Osteoblast (primary cell): Measurements from ENCODE around the gene PSG4. TPM values are rescaled to one million over a fixed set of nuclear protein-coding genes. Genes with fewer than 3 reads are reported as not detected.
"Not testable (repeated sequence)": the region's sequence is repeated elsewhere in the genome, so short reads cannot be mapped to it uniquely, and the experiment has no call there.

Experiments used
- DNase-seq: peaks from one replicate; pipeline ENCODE4 v3.0.0; 2011; ENCODE audit warnings: low spot score, mixed read lengths; ENCODE audit not compliant: insufficient read length; ENCODE audit errors: missing footprints
- H2AFZ ChIP-seq: 2 replicates; pipeline ENCODE4 v1.6.0; 2011; ENCODE audit warnings: mild to moderate bottlenecking, low read length
- H3K27ac ChIP-seq: 2 replicates; pipeline ENCODE4 v1.5.1; 2011; ENCODE audit warnings: mild to moderate bottlenecking, low read depth, low read length, moderate library complexity
- H3K27me3 ChIP-seq: 2 replicates; pipeline ENCODE4 v1.6.0; 2012; ENCODE audit warnings: mild to moderate bottlenecking, control low read depth, inconsistent platforms, low read length, moderate library complexity; ENCODE audit not compliant: insufficient read depth
- H3K36me3 ChIP-seq: 2 replicates; pipeline ENCODE4 v1.5.1; 2011; ENCODE audit warnings: mild to moderate bottlenecking, low read length, control low read depth, moderate library complexity; ENCODE audit not compliant: insufficient read depth
- H3K4me1 ChIP-seq: 2 replicates; pipeline ENCODE4 v1.5.1; 2011; ENCODE audit warnings: mild to moderate bottlenecking, low read length, control low read depth, moderate library complexity; ENCODE audit not compliant: insufficient read depth
- H3K4me2 ChIP-seq: 2 replicates; pipeline ENCODE4 v1.6.0; 2011; ENCODE audit warnings: mild to moderate bottlenecking, low read length; ENCODE audit not compliant: insufficient read depth
- H3K4me3 ChIP-seq: fragments of 200-600 bp; sonication (generic); 3 replicates; pipeline ENCODE4 v1.5.1; 2012; ENCODE audit warnings: mild to moderate bottlenecking, low read length, inconsistent platforms; ENCODE audit not compliant: insufficient read depth
- H3K79me2 ChIP-seq: 2 replicates; pipeline ENCODE4 v1.6.0; 2012; ENCODE audit warnings: mild to moderate bottlenecking, low read length, control low read depth, inconsistent platforms; ENCODE audit not compliant: insufficient read depth
- H3K9me3 ChIP-seq: 2 replicates; pipeline ENCODE4 v1.5.1; 2011; ENCODE audit warnings: low read depth, low read length, control low read depth
- H4K20me1 ChIP-seq: 2 replicates; pipeline ENCODE4 v1.6.0; 2012; ENCODE audit warnings: mild to moderate bottlenecking, low read length, control low read depth; ENCODE audit not compliant: insufficient read depth
- CTCF ChIP-seq: IDR thresholded peaks from 2 replicates; pipeline ENCODE4 v1.5.1; 2011; ENCODE audit warnings: mild to moderate bottlenecking, low read depth, low read length, moderate library complexity; ENCODE audit errors: extremely low read depth
- total RNA-seq: library from RNA; depleted of rRNA; stranded (reverse); fragments of >200 nt; gene quantifications from 2 replicates; pipeline ENCODE4 v1.2.3, GENCODE V29; 2012

Gene PSG4
- total RNA-seq, 1 donor: 1.1 TPM

DNA sequence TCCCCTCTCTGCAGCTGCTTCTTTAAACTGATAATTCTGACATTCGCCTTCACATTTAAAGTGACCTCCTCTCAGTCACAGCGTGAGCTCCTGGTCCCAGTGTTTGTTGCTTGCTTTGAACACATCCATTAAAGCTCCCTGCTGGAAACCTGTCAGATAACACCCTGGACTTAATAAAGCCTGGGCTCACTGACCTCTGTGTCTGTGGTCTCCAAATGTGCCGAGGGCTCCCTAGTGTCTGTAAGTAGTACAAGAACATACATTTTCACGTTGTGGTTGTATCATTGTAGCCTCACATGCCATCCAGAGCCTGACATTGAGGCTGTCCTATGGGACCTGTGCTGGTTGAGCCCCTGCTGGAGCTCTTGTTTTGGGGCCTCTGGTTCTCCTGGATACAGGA is 2.6 kb upstream of the PSG4 start:
- no peaks in the 10 kb centered on the region for H3K79me2 ChIP-seq
- peaks cover 2% of the 10 kb centered on the region for H3K4me1 ChIP-seq
- no peak overlapping the region for H2AFZ ChIP-seq
- TF ChIP-seq CTCF: no peak
- no peak for DNase-seq
- no peaks in the 10 kb centered on the region for H3K36me3 ChIP-seq
- H4K20me1 ChIP-seq: no peaks in the 10 kb centered on the region
- no peak overlapping the region for H3K27ac ChIP-seq
- no peaks in the 10 kb centered on the region for H3K27me3 ChIP-seq
- no peak overlapping the region for H3K4me2 ChIP-seq
- H3K9me3 ChIP-seq: no peaks in the 10 kb centered on the region
- no peak overlapping the region for H3K4me3 ChIP-seq

DNA sequence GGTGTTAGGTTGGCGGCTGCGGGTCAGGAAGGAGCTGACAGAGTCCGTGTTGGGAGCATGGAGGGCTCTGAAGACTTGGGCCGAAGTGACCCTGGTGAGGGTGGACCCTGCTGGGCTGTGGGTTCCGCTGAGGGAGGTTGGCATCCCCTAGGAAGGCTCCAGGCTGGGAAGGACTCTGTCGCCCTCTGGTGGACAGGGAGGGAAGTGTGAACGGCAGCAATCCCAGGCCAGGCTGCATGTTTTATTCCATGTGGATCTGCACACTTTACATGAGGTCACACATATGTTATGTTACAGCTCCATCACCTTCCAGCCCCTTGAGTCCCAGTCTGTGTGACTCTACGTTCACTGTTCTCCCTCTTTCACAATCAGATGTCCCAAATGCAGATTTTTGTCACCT is 1.7 kb upstream of the PSG4 start:
- not testable (repeated sequence) for DNase-seq, H3K9me3 ChIP-seq, H4K20me1 ChIP-seq, H3K4me2 ChIP-seq, H3K27ac ChIP-seq, H3K79me2 ChIP-seq, H3K27me3 ChIP-seq, H3K4me3 ChIP-seq, H3K4me1 ChIP-seq, H3K36me3 ChIP-seq, H2AFZ ChIP-seq
- TF ChIP-seq CTCF: peak; percentile 53

- not testable (repeated sequence) for H4K20me1 ChIP-seq, H2AFZ ChIP-seq, H3K27ac ChIP-seq, H3K79me2 ChIP-seq, DNase-seq, H3K4me3 ChIP-seq, H3K36me3 ChIP-seq, H3K27me3 ChIP-seq, H3K9me3 ChIP-seq
- Histone ChIP-seq H3K4me2 (peak overlapping the region; percentile 1), H3K4me1 (peaks cover 19% of the 10 kb centered on the region)
These were observed 1.8 kb downstream of the PSG4 start for GRCh38 chr19:43203611-43204010.

DNA sequence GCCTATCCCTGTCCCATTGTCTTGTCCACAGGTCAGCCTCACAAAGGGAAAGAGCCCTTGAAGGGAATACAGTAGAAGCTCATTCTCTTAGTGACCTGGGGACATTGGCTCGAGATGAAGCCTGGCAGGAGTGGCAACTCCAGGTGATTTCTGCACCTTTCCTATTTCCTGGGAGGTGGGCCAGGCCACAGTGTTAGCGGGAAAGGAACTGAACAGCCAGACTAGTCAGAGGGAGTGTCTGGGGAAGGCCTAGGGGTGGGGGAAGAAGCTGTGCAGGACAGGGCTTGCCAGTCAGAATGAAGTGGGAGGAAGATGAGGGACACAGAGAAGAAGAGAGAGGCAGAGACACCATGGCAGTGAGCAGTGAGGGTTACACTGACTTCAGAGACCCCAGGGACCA is 3.5 kb downstream of the PSG4 start:
- H3K36me3 ChIP-seq, H3K79me2 ChIP-seq, H3K4me3 ChIP-seq, H3K9me3 ChIP-seq, H4K20me1 ChIP-seq, H3K27me3 ChIP-seq, DNase-seq, H2AFZ ChIP-seq: not testable (repeated sequence)
- Histone ChIP-seq H3K4me1 (peaks cover 22% of the 10 kb centered on the region), H3K4me2 (peak overlapping the region; percentile 10), H3K27ac (peak overlapping the region; percentile 95)

- not testable (repeated sequence) for H2AFZ ChIP-seq, H4K20me1 ChIP-seq, H3K9me3 ChIP-seq, H3K4me3 ChIP-seq, H3K79me2 ChIP-seq, H3K36me3 ChIP-seq, H3K27me3 ChIP-seq
- Histone ChIP-seq H3K4me2 (peak overlapping the region; percentile 10), H3K27ac (peak overlapping the region; percentile 95), H3K4me1 (peaks cover 22% of the 10 kb centered on the region)
- peak; percentile 30 for DNase-seq
These were observed 4.1 kb downstream of the PSG4 start for GRCh38 chr19:43201337-43201801.
